A549 (cell line): ENCODE data around the gene HSD17B1. TPM values are rescaled to one million over a fixed set of nuclear protein-coding genes. Genes with fewer than 3 reads are reported as not detected.

Source experiments
- ATAC-seq, 2 experiments: fragments of 200-7000 bp in 1 of 2; fragments of >200 bp in 1 of 2; cut with Nextera tagmentation in 1 of 2; cut with Tn5 transposase in 1 of 2; 3 replicates each; pipeline versions ENCODE4 v1.8.0 to v1.9.1; 2018 to 2020; ENCODE audit warnings: mild to moderate bottlenecking in 1 of 2, moderate library complexity in 1 of 2
- CTCF ChIA-PET: fragments of 300-600 bp; sonication (Branson Sonifier 250); formaldehyde crosslinking; extraction: SDS; loops from one replicate; lab custom pipeline; 2021; ENCODE audit warnings: antibody characterized with exemption, inconsistent platforms; lab: Yijun Ruan, JAX
- POLR2A ChIA-PET: fragments of 350-600 bp; formaldehyde crosslinking; extraction: SDS; loops from one replicate; lab custom pipeline; 2021; ENCODE audit warnings: antibody characterized with exemption, inconsistent platforms; lab: Yijun Ruan, JAX
- DNase-seq, 2 experiments: peaks; one replicate each; pipeline versions ENCODE4 v3.0.0 to v3.0.0-alpha.2; 2011 to 2016; ENCODE audit warnings: low read depth in 1 of 2, low spot score in 1 of 2
- FAIRE-seq: peaks from 2 replicates; lab custom pipeline; 2011; peaks lifted over from hg19 to GRCh38; lab: Jason Lieb, UNC
- H3K27ac ChIP-seq, 2 experiments: fragments of >200 bp; sonication (Bioruptor Twin); formaldehyde crosslinking; 3 replicates each; pipeline ENCODE4 v1.5.1; 2016 to 2017
- H3K4me1 ChIP-seq: fragments of >200 bp; sonication (Bioruptor Twin); formaldehyde crosslinking; 3 replicates; pipeline ENCODE4 v1.6.1; 2016
- H3K4me2 ChIP-seq: fragments of >200 bp; sonication (Bioruptor Twin); formaldehyde crosslinking; 3 replicates; pipeline ENCODE4 v1.6.1; 2016
- H3K4me3 ChIP-seq: fragments of >200 bp; sonication (Bioruptor Twin); formaldehyde crosslinking; 3 replicates; pipeline ENCODE4 v1.5.1; 2016
- H3K9me3 ChIP-seq: fragments of >200 bp; sonication (Bioruptor Twin); formaldehyde crosslinking; 3 replicates; pipeline ENCODE4 v1.6.1; 2016
- CEBPB ChIP-seq, 2 experiments: fragments of >200 bp in 1 of 2; sonication (Bioruptor Twin) in 1 of 2; formaldehyde crosslinking in 1 of 2; IDR thresholded peaks; 2 replicates each; pipeline ENCODE4 v1.6.1; 2012 to 2016
- EHMT2 ChIP-seq: fragments of 200-600 bp; sonication (generic); IDR thresholded peaks from 2 replicates; pipeline ENCODE4 v1.6.1; 2016; ENCODE audit warnings: antibody characterized with exemption, low read depth, mild to moderate bottlenecking, moderate library complexity
- EP300 ChIP-seq, 2 experiments: fragments of >200 bp; sonication (Bioruptor Twin); formaldehyde crosslinking; IDR thresholded peaks; 2 replicates in 1 of 2; 3 replicates in 1 of 2; pipeline ENCODE4 v1.6.1; 2016 to 2017
- ESRRA ChIP-seq: fragments of 150-350 bp; IDR thresholded peaks from 2 replicates; pipeline ENCODE4 v1.6.1; 2014; ENCODE audit warnings: mild to moderate bottlenecking, low read length, borderline replicate concordance
- FOSL2 ChIP-seq, 2 experiments: fragments of 450-650 bp in 1 of 2; fragments of >200 bp in 1 of 2; sonication (Bioruptor Twin) in 1 of 2; formaldehyde crosslinking; IDR thresholded peaks; 2 replicates each; pipeline versions ENCODE4 v1.5.0 to v1.6.1; 2016 to 2020; ENCODE audit warnings: mild to moderate bottlenecking in 1 of 2, moderate library complexity in 1 of 2
- FOXS1 ChIP-seq: fragments of 250-450 bp; sonication (Bioruptor Pico); IDR thresholded peaks from 2 replicates; pipeline ENCODE4 v1.5.0; 2020; ENCODE audit warnings: mild to moderate bottlenecking, moderate library complexity
- JUNB ChIP-seq: fragments of >200 bp; sonication (Bioruptor Twin); formaldehyde crosslinking; IDR thresholded peaks from 2 replicates; pipeline ENCODE4 v1.6.1; 2016
- KDM1A ChIP-seq: fragments of 200-600 bp; sonication (generic); IDR thresholded peaks from 2 replicates; pipeline ENCODE4 v1.6.1; 2016; ENCODE audit warnings: low read depth, mild to moderate bottlenecking
- KDM5A ChIP-seq: fragments of 200-600 bp; sonication (generic); IDR thresholded peaks from 2 replicates; pipeline ENCODE4 v1.6.1; 2016; ENCODE audit warnings: antibody characterized with exemption, mild to moderate bottlenecking
- MAZ ChIP-seq: fragments of 150-350 bp; IDR thresholded peaks from 2 replicates; pipeline ENCODE4 v1.6.1; 2014; ENCODE audit warnings: antibody characterized with exemption, low read depth, low read length, borderline replicate concordance
- NFE2L2 ChIP-seq: fragments of 150-350 bp; conservative IDR thresholded peaks from 2 replicates; pipeline ENCODE4 v1.6.1; 2014; ENCODE audit warnings: low read length
- NPAS2 ChIP-seq: fragments of 250-450 bp; sonication (Bioruptor Pico); IDR thresholded peaks from 2 replicates; pipeline ENCODE4 v1.8.0; 2022; ENCODE audit warnings: mild to moderate bottlenecking, moderate library complexity, borderline replicate concordance
- POLR2A ChIP-seq: IDR thresholded peaks from 2 replicates; pipeline ENCODE4 v1.6.1; 2012; ENCODE audit warnings: mild to moderate bottlenecking, low read length
- RARB ChIP-seq: fragments of 250-450 bp; sonication (Bioruptor Pico); IDR thresholded peaks from 2 replicates; pipeline ENCODE4 v1.8.0; 2021; ENCODE audit warnings: mild to moderate bottlenecking, moderate library complexity
- RCOR1 ChIP-seq: fragments of 150-350 bp; IDR thresholded peaks from 2 replicates; pipeline ENCODE4 v1.6.1; 2014; ENCODE audit warnings: antibody characterized with exemption, low read length, low read depth
- RFX5 ChIP-seq: fragments of 450-650 bp; IDR thresholded peaks from 2 replicates; pipeline ENCODE4 v1.7.1; 2014; ENCODE audit warnings: antibody characterized with exemption, mild to moderate bottlenecking, moderate library complexity
- RNF2 ChIP-seq: fragments of 200-600 bp; sonication (generic); IDR thresholded peaks from 2 replicates; pipeline ENCODE4 v1.6.1; 2016; ENCODE audit warnings: low read depth, mild to moderate bottlenecking, antibody characterized with exemption, moderate library complexity, borderline replicate concordance
- SMC3 ChIP-seq: fragments of >200 bp; sonication (Bioruptor Twin); formaldehyde crosslinking; IDR thresholded peaks from 3 replicates; pipeline ENCODE4 v1.6.1; 2018; ENCODE audit warnings: inconsistent platforms
- SREBF2 ChIP-seq: fragments of 450-650 bp; IDR thresholded peaks from 2 replicates; pipeline ENCODE4 v1.6.1; 2014; ENCODE audit warnings: mild to moderate bottlenecking, moderate library complexity
- TFCP2L1 ChIP-seq: fragments of 250-450 bp; sonication (Bioruptor Pico); IDR thresholded peaks from 2 replicates; pipeline ENCODE4 v1.5.0; 2021; ENCODE audit warnings: mild to moderate bottlenecking
- ZC3H11A ChIP-seq: fragments of 450-650 bp; IDR thresholded peaks from 2 replicates; pipeline ENCODE4 v1.6.1; 2014; ENCODE audit warnings: antibody characterized with exemption, mild to moderate bottlenecking
- ZFP36 ChIP-seq: fragments of 450-650 bp; IDR thresholded peaks from 2 replicates; pipeline ENCODE4 v1.6.1; 2014; ENCODE audit warnings: borderline replicate concordance; ENCODE audit not compliant: partially characterized antibody
- ZNF302 ChIP-seq: fragments of 250-450 bp; sonication (Bioruptor Pico); IDR thresholded peaks from 2 replicates; pipeline ENCODE4 v1.9.0; 2021; ENCODE audit warnings: inconsistent platforms, mild to moderate bottlenecking, moderate library complexity
- WGBS: methylation state at CpG from one replicate; pipeline ENCODE4 v1.1.6; 2017; ENCODE audit errors: missing lambda C conversion rate; 5-methylcytosine and 5-hydroxymethylcytosine counted together
- polyA plus RNA-seq, 4 experiments: library from polyadenylated mRNA; depleted of rRNA in 3 of 4; stranded (reverse); fragments of >200 nt; fragmentation: RNase III in 1 of 4; extraction: RNeasy Plus Mini Kit Qiagen cat#74134 plus additional on column Dnase treatment in 1 of 4; gene quantifications; 2 replicates in 3 of 4; 3 replicates in 1 of 4; pipeline ENCODE4 v1.2.3, GENCODE V29; 2011 to 2017
- TF ChIP-seq, protein P1 (sequence below): IDR thresholded peaks from 2 replicates; pipeline ENCODE4 v1.6.1; 2012
- TF ChIP-seq, protein P2 (sequence below): fragments of 150-350 bp; IDR thresholded peaks from 2 replicates; pipeline ENCODE4 v1.6.1; 2014; ENCODE audit warnings: low read depth, mild to moderate bottlenecking, low read length
- TF ChIP-seq, protein P3 (sequence below): fragments of 250-450 bp; sonication (Bioruptor Pico); IDR thresholded peaks from 2 replicates; pipeline ENCODE4 v1.5.0; 2021; ENCODE audit warnings: mild to moderate bottlenecking, moderate library complexity, borderline replicate concordance
- TF ChIP-seq, protein P4 (sequence below): fragments of 200-600 bp; sonication (generic); IDR thresholded peaks from 2 replicates; pipeline ENCODE4 v1.6.1; 2016; ENCODE audit warnings: antibody characterized with exemption, mild to moderate bottlenecking, moderate library complexity
- TF ChIP-seq, protein P5 (sequence below): fragments of 250-450 bp; sonication (Bioruptor Pico); IDR thresholded peaks from 2 replicates; pipeline ENCODE4 v1.5.0; 2020; ENCODE audit warnings: low read depth, mild to moderate bottlenecking, moderate library complexity

HSD17B1 gene
- polyA plus RNA-seq, 2 of the 4 experiments (the other 2 are of a cell fraction): 0.49 to 1.5 TPM

DNA sequence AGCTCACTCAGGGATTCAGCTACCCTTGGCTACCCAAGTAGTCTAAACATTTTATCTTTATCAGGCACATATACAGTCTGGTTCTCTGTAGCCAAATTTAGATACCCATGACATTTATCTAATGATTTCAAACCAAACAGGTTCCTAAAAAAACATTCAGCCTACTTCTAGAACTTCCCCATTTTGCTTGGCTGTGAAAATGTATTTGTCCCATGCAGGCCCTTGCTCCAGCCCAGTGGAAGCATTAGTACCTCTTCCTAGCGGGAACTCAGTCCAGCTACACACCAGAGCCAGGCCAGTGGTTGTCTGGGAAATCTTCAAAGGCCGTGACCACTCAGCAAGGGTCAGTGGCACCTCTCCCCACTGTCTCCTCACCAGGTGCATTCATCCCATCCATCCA is 42.9 kb upstream of the HSD17B1 start:
- no peak for TF ChIP-seq JUNB
- TF ChIP-seq, protein P1, sequence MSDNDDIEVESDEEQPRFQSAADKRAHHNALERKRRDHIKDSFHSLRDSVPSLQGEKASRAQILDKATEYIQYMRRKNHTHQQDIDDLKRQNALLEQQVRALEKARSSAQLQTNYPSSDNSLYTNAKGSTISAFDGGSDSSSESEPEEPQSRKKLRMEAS: no peak
- no peak for TF ChIP-seq FOXS1 (CRISPR knock-in tag)
- TF ChIP-seq, protein P2, sequence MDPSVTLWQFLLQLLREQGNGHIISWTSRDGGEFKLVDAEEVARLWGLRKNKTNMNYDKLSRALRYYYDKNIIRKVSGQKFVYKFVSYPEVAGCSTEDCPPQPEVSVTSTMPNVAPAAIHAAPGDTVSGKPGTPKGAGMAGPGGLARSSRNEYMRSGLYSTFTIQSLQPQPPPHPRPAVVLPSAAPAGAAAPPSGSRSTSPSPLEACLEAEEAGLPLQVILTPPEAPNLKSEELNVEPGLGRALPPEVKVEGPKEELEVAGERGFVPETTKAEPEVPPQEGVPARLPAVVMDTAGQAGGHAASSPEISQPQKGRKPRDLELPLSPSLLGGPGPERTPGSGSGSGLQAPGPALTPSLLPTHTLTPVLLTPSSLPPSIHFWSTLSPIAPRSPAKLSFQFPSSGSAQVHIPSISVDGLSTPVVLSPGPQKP: no peak
- no peak for TF ChIP-seq MAZ
- no peak for TF ChIP-seq ZNF302
- no peak for TF ChIP-seq ZFP36
- no peak for TF ChIP-seq KDM1A
- no peak for TF ChIP-seq KDM5A
- TF ChIP-seq, protein P3, sequence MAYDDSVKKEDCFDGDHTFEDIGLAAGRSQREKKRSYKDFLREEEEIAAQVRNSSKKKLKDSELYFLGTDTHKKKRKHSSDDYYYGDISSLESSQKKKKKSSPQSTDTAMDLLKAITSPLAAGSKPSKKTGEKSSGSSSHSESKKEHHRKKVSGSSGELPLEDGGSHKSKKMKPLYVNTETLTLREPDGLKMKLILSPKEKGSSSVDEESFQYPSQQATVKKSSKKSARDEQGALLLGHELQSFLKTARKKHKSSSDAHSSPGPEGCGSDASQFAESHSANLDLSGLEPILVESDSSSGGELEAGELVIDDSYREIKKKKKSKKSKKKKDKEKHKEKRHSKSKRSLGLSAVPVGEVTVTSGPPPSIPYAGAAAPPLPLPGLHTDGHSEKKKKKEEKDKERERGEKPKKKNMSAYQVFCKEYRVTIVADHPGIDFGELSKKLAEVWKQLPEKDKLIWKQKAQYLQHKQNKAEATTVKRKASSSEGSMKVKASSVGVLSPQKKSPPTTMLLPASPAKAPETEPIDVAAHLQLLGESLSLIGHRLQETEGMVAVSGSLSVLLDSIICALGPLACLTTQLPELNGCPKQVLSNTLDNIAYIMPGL (CRISPR knock-in tag): no peak
- TF ChIP-seq SREBF2: no peak
- TF ChIP-seq NPAS2: no peak
- TF ChIP-seq TFCP2L1 (CRISPR knock-in tag): no peak
- TF ChIP-seq ZC3H11A: no peak
- no peak for TF ChIP-seq CEBPB (IDR thresholded peaks at IDR 0.05)
- TF ChIP-seq NFE2L2: no peak
- TF ChIP-seq, protein P4, sequence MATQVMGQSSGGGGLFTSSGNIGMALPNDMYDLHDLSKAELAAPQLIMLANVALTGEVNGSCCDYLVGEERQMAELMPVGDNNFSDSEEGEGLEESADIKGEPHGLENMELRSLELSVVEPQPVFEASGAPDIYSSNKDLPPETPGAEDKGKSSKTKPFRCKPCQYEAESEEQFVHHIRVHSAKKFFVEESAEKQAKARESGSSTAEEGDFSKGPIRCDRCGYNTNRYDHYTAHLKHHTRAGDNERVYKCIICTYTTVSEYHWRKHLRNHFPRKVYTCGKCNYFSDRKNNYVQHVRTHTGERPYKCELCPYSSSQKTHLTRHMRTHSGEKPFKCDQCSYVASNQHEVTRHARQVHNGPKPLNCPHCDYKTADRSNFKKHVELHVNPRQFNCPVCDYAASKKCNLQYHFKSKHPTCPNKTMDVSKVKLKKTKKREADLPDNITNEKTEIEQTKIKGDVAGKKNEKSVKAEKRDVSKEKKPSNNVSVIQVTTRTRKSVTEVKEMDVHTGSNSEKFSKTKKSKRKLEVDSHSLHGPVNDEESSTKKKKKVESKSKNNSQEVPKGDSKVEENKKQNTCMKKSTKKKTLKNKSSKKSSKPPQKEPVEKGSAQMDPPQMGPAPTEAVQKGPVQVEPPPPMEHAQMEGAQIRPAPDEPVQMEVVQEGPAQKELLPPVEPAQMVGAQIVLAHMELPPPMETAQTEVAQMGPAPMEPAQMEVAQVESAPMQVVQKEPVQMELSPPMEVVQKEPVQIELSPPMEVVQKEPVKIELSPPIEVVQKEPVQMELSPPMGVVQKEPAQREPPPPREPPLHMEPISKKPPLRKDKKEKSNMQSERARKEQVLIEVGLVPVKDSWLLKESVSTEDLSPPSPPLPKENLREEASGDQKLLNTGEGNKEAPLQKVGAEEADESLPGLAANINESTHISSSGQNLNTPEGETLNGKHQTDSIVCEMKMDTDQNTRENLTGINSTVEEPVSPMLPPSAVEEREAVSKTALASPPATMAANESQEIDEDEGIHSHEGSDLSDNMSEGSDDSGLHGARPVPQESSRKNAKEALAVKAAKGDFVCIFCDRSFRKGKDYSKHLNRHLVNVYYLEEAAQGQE: no peak
- no peak for TF ChIP-seq RNF2
- no peak for TF ChIP-seq POLR2A
- ChIA-PET POLR2A (no interaction called here), CTCF (interaction anchor here (0.5 to 17.8 kb wide), 6 partner anchors 9 to 191 kb away, joined by 3 to 364 read pairs (median 138); partner anchors contain the start of gene CAVIN1)
- no peak overlapping the region for H3K27ac ChIP-seq
- no peak for DNase-seq
- no peak for FAIRE-seq
- H3K4me2 ChIP-seq: no peak overlapping the region
- H3K4me1 ChIP-seq: no peaks in the 10 kb centered on the region
- ATAC-seq: no peak
- no peaks in the 10 kb centered on the region for H3K9me3 ChIP-seq
- WGBS: 100% methylated on average over 2 of the region's 2 CpGs
- H3K4me3 ChIP-seq: no peak overlapping the region

DNA sequence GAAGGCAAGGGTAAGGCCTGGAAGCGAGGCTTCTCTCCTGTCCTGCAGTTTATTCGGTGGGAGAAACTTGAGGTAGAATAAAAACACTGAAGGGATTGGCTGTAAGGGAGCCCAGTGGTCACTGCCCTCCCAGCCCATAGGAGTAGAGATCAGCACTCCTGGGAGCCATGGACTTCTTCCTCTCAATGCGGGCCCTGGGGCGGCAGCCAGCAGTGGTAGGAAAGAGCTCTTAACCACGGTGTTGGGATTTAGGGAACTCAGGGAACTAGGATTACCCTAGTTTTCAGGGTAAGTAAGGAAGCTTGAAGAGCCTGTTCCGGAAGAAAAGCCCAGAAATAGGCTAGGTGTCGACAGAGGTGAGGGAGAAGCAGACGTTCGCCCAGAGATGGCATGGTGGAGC is 40.5 kb upstream of the HSD17B1 start:
- peaks cover 6% of the 10 kb centered on the region for H3K4me1 ChIP-seq
- no peak for TF ChIP-seq FOSL2 (IDR thresholded peaks at IDR 0.05)
- TF ChIP-seq FOSL2 (CRISPR knock-in tag; IDR thresholded peaks at IDR 0.05): no peak
- TF ChIP-seq EHMT2: no peak
- TF ChIP-seq TFCP2L1 (CRISPR knock-in tag): no peak
- no peak for TF ChIP-seq EP300 (IDR thresholded peaks at IDR 0.05)
- TF ChIP-seq RCOR1: no peak
- no peak for TF ChIP-seq KDM1A
- TF ChIP-seq, protein P5, sequence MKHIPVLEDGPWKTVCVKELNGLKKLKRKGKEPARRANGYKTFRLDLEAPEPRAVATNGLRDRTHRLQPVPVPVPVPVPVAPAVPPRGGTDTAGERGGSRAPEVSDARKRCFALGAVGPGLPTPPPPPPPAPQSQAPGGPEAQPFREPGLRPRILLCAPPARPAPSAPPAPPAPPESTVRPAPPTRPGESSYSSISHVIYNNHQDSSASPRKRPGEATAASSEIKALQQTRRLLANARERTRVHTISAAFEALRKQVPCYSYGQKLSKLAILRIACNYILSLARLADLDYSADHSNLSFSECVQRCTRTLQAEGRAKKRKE (CRISPR knock-in tag): no peak
- no peak for TF ChIP-seq ESRRA
- no peak for TF ChIP-seq SMC3
- no peak for TF ChIP-seq RARB
- no peak for TF ChIP-seq RFX5
- no peak for FAIRE-seq
- no peak for DNase-seq
- H3K4me3 ChIP-seq: no peak overlapping the region
- POLR2A ChIA-PET: no interaction called here
- H3K27ac ChIP-seq: no peak overlapping the region
- CTCF ChIA-PET: interaction anchor here (0.6 to 17.8 kb wide), 9 partner anchors 15 to 194 kb away, joined by 3 to 364 read pairs (median 4); partner anchors contain the start of gene CAVIN1
- WGBS: 92% methylated on average over 9 of the region's 9 CpGs
- no peak for ATAC-seq
- H3K9me3 ChIP-seq: no peaks in the 10 kb centered on the region
- H3K4me2 ChIP-seq: no peak overlapping the region
